Right ventricle myocardium superior (tissue), 1 donor: Measurements from ENCODE around the gene GAK. TPM values are rescaled to one million over a fixed set of nuclear protein-coding genes. Genes with fewer than 3 reads are reported as not detected.

Experiments used
- ATAC-seq: fragments of 200-7000 bp; cut with Tn5 transposase; one replicate; pipeline ENCODE4 v1.9.1; 2020; ENCODE audit warnings: mild to moderate bottlenecking; ENCODE audit not compliant: poor library complexity
- DNase-seq: peaks from one replicate; pipeline ENCODE4 v3.0.0-alpha.2; 2020
- intact Hi-C: fragments of 100-400 bp; cut with DNase I; formaldehyde crosslinking; loops from one replicate; pipeline ENCODE4 v1.11.2; 2022
- total RNA-seq: library from RNA; stranded (reverse); fragmentation: NEBNext Ultra II Directional; extraction: Animal tissue kit (Norgen Biotek cat#: 25700); gene quantifications from one replicate; pipeline ENCODE4 v1.2.1, GENCODE V29; 2021
- donor health status: DM: no; HTN: yes; CAD: no; lungs with severe emphysema.

Gene GAK
- total RNA-seq, 1 donor from 2014 or later: 27.9 TPM

GRCh38 chr4:965766-966134, 33.6 kb upstream of the GAK start:
- intact Hi-C loops: no loop called here
- ATAC-seq (no peak), DNase-seq (no peak)

GRCh38 chr4:965048-965765, 33.1 kb upstream of the GAK start:
- ATAC-seq (no peak), DNase-seq (no peak)
- intact Hi-C loops: no loop called here

GRCh38 chr4:964346-965025, 32.4 kb upstream of the GAK start:
- DNase-seq (no peak), ATAC-seq (no peak)
- intact Hi-C loops: no loop called here

- ATAC-seq (no peak), DNase-seq (peak; percentile 33)
- intact Hi-C loops: no loop called here
These were observed 31.4 kb upstream of the GAK start for GRCh38 chr4:963276-964225.

GRCh38 chr4:962231-963208, 30.4 kb upstream of the GAK start:
- ATAC-seq (no peak), DNase-seq (peak; percentile 43)
- intact Hi-C loops: no loop called here

- intact Hi-C loops: no loop called here
- ATAC-seq: no peak
- peak; percentile 36 for DNase-seq
These were observed 29.5 kb upstream of the GAK start for GRCh38 chr4:961351-962230.

- ATAC-seq: peak; percentile 5
- intact Hi-C loops: no loop called here
- DNase-seq: peak; percentile 30
These were observed 28.7 kb upstream of the GAK start for GRCh38 chr4:960636-961350.

GRCh38 chr4:960140-960635, 28.1 kb upstream of the GAK start:
- intact Hi-C loops: no loop called here
- DNase-seq: peak; percentile 34
- no peak for ATAC-seq

GRCh38 chr4:959338-960139, 27.4 kb upstream of the GAK start:
- ATAC-seq: no peak
- peak; percentile 29 for DNase-seq
- intact Hi-C loops: no loop called here

GRCh38 chr4:958696-959337, 26.7 kb upstream of the GAK start:
- intact Hi-C loops: no loop called here
- DNase-seq: peak; percentile 6
- no peak for ATAC-seq

GRCh38 chr4:958314-958665, 26.2 kb upstream of the GAK start:
- intact Hi-C loops: no loop called here
- ATAC-seq (no peak), DNase-seq (peak; percentile 38)

- DNase-seq (peak; percentile 34), ATAC-seq (no peak)
- intact Hi-C loops: no loop called here
These were observed 25.6 kb upstream of the GAK start for GRCh38 chr4:957581-958313.

- intact Hi-C loops: no loop called here
- ATAC-seq (no peak), DNase-seq (peak; percentile 17)
These were observed 25.1 kb upstream of the GAK start for GRCh38 chr4:957231-957580.

GRCh38 chr4:956531-957230, 24.6 kb upstream of the GAK start:
- DNase-seq (peak; percentile 10), ATAC-seq (no peak)
- intact Hi-C loops: no loop called here
